ENCODE measurements around the gene GJB2.

- TF ChIP-seq CTCF (optimal IDR thresholded peaks at IDR 0.05 in 1 of 3, IDR thresholded peaks at IDR 0.05 in 1 of 3, conservative IDR thresholded peaks at IDR 0.05 in 1 of 3; ENCODE audit: extremely low read depth in 1 of 3, insufficient read depth in 2 of 3, low read length in 3 of 3), result no peak
- no peak for TF ChIP-seq EZH2 (IDR thresholded peaks at IDR 0.05; ENCODE audit: low read length)
Observed at GRCh38 chr13:20192836-20193161, at the start of gene GJB2.
